GM19023 (cell line): ENCODE measurements around the gene MLXIPL.
"Not testable (repeated sequence)": the region's sequence is repeated elsewhere in the genome, so short reads cannot be mapped to it uniquely, and the experiment has no call there.

Experiments used
- ATAC-seq: cut with Tn5 transposase; IDR thresholded peaks from one replicate; pipeline ENCODE4 v1.9.1; 2021; ENCODE audit warnings: mild to moderate bottlenecking, moderate library complexity; ENCODE audit not compliant: unreplicated experiment

Gene MLXIPL

DNA sequence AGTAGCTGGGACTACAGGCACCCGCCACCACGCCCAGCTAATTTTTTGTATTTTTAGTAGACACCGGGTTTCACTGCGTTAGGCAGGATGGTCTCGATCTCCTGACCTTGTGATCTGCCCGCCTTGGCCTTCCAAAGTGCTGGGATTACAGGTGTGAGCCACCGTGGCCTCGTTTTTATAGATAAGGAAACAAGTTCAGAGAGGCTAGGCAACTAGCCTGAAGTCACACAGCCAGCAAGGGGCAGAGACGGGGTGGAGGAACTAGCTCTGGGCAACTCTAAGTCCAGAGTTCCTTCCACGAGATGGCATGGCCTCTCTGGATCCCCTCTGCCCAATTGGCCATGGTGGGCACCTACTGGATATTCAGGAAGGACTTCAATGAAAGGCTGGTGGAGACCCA, 9.4 kb downstream of the MLXIPL start:
- not testable (repeated sequence) for ATAC-seq

DNA sequence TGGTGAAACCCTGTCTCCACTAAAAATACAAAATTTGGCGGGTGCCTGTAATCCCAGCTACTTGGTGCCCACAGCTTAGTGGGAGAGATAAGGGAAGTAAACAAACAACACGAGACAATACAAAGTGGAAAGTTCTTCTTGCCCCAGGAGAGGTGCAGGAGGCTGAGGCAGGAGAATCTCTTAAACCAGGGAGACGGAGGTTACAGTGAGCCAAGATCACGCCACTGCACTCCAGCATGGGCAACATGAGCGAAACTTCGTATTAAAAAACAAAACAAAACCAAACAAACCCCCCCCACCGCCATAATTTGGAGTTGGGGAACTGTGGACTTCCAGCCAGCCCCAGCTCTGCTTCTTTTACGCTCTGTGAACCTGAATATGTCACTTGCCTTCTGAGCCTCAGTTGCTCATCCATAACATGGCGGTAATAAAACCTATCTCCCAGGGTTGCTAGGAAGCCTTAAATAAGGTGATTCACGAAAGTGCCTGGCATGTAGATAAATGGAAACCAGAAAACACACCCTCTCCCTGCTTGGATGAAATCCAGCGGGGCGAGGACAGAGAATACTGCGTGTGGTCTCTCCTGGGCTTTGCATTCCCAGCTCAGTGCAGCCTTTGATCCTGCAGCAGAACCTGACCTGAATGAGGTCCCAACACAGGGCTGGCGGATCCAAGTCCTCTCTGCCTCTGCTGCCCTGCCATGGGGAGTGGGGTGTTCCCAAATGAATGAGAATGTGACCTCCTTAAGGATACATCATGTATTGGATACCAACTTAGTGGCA, 10.2 kb downstream of the MLXIPL start:
- ATAC-seq, result no peak

DNA sequence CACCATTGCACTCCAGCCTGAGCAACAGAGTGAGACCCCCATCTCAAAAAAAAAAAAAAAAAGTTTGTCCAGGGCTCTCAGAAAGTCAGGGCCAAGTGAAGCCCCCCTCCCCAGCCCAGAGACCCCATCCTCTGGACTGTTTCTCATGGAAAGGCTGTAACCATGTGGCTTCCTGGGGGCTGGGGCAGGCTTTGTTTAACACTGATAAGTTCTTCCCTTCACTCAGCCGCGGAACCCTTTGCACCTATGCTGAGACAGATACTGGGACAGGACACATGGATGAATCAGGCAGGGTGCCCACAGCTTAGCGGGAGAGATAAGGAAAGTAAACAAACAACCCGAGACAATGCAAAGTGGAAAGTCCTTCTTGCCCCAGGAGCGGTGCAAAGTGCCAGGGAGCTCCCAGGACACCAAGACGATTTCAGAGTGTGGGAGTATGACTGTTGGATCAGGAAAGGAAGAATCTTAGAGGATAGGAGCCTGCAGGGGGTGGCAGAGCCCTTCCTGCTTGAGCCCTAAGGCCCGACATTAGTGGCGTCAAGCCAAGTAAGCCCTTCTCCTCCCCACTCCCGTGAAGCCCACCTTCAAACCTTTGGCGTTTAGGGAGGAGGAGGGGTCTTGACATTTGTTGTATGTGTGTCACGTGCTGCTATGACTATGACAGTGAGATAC, 11.6 kb downstream of the MLXIPL start:
- no peak for ATAC-seq

DNA sequence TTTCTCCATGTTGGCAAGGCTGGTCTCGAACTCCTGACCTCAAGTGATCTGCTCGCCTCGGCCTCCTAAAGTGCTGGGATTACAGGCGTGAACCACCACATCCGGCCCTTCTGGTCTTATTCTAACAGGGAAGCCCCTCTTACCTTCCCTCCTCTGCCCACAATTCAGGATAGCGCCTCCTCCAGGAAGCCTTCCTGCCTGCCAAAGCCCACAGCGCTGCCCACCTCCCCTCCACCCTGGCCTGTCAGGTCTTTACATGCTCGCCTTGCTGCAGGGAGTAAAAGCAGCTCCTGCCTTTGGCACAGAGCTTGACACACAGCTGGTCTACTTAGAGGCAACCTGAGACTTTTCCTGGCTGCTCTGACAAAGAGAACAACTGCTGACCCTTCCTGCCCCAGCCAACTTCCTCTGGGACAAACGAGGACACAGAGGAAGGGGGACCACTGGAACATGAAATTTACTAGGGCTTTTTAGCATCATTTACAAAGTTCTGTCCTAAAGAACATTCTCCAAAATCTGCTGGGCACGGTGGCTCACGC, 13.2 kb downstream of the MLXIPL start:
- ATAC-seq, result no peak

DNA sequence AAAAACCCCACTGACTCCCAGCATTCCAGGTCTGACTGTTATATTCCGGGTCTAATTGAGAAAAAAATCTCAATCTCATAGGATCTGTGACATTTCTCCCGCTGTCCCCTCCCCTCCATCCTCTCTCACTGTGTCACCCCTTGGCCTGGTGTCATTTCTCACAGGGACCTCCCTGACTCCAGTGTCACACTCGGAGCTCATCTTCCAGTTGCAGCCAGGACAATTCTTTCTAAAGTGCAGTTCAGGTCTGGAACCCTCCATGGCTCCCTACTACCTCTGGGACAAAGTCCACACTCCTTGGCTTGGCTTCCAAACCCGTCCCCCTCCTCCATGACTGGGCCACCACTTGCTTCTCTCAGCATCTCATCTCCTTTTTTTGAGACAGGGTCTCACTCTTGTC, 14.2 kb downstream of the MLXIPL start:
- no peak for ATAC-seq

DNA sequence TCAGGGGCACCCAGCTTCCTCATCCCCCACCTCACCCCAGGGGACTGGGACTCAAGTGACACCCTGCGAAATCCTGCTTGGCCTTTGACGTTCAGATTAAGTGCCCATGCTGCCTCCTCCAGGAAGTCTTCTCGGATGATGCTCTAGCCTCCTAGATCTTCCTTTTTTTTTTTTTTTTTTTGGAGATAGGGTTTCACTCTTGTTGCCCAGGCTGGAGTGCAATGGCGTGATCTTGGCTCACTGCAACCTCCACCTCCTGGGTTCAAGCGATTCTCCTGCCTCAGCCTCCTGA, 16.7 kb downstream of the MLXIPL start:
- not testable (repeated sequence) for ATAC-seq

DNA sequence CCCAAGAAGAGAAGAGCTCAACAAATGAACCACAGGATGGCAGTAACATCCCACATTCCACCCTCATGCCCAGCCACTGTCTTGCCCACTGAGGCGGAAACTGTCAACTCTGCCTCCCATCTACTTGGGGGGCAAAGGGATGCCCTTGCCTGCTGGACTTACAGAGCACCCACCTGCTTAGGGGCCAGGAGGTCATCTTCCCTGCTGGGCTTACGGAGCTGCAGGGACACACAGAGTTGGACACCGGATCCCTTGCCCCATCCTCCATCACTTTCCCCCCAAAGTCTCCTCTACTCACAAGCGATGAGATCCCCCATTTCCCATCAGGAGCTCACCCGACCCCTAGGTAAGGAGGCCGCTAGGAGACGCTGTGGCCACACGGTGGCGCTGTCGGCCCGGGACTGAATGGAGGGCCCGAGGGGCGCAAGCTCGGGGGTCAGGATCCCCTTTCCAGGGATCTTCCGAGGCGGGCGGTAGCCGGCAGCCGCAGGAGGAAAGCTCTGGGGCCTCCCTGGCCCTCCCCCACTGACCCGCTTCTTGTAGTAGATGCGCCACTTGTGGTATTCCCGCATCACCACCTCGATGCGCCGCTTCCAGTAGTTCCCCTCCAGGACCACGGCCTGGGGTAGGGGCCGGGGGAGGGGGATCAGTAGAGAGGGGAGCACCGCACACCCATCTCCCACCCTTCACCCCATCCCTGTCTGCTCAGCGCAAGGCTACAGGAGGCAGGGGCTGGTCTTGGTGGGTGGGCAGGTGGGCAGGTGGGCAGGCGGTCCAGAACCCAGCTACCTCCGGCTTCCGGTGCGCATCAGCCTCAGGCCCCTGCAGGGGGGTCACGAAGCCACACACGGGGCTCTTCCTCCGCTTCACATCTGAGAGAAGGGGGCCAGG, 17.3 kb downstream of the MLXIPL start:
- no peak for ATAC-seq

DNA sequence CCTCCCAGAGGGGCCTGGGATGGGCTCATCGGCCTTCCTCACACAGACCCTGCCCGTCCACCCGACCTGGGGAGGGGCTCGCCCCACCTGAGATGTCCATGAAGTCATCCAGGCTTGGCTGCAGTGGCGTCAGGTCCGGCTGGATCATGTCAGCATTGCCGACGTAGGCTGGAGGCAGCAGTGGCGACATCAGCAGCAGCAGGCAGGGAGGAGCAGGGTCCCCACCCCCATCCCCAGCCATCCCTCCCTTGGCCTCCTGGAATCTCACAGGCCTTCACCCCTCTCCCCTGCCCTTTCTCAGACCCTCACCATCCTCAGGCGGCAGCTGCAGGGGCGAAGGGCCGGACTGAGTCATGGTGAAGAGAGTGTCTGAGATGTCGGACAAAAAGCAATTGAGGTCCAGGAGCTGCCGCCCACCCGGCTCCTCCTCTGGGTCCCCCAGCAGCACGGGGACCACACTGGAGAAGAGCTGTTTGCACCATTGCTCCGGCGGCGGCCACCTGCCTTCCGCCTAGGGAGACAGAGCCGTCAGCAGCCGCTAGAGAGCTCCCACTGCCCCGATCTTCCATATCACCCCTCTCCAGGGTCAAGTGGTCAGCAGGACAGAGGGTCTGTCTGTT, 18.6 kb downstream of the MLXIPL start:
- no peak for ATAC-seq

DNA sequence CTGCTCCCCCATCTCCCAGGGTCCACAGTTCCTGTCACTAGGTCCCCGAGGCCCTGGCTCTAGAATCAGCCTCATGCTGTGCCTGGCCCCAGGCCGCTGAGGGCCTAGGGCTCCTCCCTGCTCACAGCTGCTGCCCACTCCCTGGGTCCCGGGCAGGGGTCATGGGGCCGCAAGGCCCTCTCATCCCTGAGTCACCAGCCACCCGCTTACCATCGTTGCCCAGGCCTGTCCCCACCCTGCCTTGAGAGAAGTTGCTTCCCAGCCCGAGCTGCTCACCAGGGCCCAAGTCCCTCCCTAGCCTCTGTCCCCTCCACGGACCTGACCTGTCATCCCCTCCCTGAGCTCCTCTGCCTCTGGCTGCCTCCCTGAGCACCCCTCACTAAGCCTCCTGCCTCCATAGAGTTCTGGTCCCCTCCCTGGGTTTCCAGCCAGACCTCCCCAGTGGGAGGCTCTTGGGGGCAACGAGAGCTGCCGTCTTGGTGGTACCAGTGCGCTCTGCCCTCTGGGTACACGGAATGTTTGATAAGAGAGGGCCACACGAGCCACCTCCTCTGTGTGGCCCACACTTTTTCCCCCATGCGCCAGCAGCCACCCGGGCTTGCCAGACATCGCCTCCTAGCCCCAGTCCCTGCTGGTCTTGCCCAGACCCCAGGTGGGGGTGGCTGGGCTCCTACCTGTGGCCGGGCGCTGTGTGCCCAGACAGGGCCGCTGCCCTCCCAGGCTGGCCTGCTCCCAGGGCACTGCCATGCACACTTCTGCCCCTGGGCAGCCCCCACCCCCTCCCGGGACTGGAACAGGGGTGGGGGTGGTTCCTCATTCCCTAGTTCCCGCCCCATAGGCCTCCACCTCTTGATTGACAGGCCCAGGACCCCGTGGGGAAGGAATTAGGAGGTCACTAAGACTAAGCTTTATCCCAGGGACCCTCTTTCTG, 21.3 kb downstream of the MLXIPL start:
- no peak for ATAC-seq

DNA sequence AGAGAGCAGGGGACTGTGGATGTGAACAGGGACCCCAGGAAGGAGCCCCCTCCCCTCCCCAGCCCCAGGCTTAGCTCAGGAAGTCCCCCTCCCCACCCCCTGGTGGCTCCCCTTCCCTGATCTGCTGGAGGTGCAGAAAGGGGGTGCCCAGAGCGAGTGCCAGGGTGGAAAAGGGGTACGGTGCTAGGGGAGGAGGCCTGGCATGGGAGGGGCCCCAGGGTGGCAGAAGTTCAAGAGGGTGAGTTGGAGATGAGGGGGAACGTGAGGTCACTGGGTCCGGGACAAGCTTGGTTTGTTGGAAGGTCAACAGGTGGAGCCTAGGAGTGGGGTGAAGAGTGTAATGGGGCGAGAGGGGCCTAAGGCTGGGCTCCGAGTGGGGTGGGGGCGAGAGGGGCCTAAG, 24.4 kb downstream of the MLXIPL start:
- ATAC-seq, result no peak

DNA sequence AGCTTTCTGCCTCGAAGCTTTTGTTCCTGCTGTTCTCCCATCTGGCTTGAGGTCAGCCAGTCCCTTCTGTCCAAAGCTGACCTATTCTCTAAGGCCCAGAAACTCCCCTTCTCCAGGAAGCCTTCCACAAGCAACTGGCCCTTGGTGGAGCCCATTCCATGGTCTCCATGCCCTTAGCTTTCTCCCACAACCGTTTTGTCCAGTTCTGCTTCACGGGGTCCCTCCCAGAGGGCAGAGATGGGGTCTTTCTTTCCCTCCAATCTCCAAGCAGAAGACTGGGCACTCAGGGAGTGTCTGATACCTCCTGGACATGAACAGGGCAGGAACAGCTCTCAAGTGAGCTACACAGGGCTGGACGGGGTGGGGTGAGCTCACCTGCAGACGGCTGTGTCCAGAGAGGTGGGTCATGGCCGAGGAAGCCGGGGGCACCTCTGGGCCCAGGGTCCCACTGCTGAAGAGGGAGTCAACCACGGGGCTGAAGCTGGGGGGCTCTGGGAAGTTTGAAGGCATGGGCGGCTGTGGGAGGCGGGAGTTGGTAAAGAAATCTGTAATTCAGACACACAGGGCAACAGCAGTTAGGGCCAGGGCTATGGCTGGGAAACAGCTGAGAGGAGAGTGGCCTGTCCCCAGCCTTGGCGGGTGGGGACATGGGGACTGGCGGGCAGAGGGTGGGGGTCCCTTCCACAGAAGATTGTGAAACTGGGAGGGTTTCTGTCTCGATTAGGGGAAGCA, 25.0 kb downstream of the MLXIPL start:
- no peak for ATAC-seq

DNA sequence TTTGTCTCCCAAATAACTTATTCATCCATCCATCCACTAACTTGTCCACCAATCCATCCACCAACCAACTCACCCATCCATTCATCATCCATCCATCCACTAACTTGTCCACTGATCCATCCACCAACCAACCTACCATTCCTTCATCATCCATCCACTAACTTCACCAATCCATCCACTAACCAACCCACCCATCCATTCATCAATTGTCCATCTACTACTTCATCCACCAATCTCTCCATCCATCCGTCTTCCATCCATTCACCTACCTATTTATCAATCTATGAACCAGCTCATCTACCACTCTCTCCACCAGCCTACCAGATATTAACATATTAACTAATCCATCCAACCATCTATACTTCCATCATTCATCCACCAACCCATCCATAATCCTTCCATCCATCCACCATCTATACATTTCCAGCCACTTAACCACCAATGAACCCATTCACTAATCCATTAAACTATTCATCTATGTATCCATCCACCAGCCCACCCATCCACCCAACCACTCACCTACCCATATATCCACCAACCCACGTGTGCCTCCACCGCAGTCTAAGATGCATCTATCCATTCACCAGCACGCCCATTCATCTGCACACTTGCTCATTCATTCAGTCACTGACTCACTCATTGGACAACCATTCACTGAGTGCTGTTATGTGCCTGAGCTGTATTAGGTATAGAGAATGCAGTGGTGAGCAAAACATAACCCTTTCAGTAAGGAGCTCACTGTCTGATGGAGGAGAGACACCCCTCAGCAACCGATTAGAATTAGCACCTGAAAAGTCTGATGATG, 26.1 kb downstream of the MLXIPL start:
- no peak for ATAC-seq

DNA sequence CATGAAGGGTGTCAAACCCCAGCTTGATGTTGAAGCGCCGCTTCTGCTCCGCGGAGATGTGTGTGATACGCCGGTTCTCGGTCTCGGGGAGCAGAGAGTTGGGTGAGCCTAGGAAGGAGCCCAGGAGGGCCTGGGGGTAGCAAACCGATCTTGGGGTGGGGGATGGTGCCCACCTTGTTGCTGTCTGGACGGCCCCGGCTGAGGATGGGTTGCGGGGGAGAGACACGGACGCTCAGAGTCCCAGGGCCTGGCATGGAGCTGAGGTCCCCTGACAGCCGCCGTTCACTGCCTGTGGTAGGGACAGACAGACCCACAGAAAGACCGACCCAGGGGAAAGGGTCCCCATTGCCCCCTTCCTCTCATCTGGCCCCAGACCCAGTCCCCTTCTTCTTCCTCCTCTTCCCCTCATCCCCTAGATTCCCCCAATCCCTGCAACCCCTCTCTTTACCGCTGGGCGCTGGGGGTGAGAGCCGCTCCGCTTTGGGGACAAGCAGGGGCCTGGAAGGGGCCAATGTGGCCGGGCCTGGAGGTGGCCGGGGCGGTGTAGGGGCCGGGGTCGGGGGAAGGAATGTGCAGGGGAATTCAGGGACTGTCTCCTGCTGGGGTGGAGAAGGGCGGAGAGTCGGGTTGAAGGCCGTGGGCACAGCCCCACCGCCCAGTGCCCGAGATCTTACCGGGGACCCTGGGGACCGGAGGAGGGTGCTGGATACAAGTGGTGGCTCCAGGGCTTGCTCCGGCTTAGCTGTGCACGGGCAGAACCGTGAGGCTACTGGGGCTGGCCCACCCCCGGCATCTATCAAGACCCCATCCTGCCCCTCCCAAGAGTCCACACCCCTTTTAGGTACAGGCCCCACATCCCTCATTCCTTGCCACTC, 27.9 kb downstream of the MLXIPL start:
- ATAC-seq, result no peak

DNA sequence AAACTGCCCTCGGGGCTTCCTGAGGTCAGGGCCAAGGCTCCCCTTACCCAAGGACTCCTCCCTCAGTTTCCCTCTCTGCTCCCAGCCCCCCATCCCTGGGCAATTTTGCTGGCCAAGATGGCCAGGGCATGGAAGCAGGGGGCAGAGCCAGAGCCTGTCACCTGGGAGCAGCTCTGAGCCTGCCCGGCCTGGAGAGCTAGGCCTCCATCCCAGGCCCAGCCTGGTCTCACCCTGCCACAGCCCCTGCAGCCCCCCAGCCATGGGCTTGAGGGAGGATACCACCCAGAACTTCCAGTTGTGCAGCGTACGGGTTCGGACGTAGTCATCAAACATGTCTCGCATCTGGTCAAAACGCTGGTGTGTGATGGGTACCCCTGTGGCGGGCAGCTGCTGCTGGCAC, 29.0 kb downstream of the MLXIPL start:
- ATAC-seq, result no peak

DNA sequence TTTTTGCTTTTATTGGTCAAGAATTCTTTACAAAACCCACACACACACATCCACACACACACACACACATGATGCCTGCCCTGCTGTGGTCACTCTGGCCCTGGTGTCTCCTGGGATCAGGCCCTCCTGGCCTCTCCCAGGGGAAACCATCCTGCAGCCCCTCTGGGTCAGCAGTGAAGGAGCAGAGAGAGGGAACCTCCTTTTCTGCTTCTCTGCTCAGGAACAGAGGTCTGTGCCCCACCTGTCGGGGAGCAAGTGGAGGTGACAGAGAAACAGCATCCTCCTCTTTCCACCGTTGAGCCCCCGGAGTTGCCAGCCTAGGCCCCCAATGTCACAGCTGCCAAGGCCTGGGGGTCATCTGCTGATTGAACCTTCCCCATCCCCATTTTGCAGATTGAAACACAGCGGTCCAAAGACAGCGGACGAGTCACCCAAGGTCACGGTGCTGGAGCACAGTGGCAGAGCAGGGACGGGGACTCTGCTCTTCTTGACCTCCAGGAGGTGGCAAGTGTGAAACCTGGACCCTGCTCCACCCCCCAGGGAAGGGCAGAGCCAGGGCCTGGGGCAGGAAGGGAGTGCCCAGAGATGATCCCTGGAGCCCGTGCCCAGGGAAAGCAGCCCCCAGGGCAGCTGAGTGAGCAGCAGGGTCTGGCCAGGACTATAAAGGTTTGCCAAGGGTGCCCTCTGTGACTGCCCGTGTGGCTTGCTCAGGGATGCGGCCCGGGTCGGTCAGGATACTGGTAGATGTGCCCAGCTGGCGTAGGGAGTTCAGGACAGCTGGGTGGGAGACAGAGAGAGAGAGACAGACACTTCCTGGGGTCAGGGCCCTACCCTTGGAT, 30.9 kb downstream of the MLXIPL start:
- no peak for ATAC-seq

DNA sequence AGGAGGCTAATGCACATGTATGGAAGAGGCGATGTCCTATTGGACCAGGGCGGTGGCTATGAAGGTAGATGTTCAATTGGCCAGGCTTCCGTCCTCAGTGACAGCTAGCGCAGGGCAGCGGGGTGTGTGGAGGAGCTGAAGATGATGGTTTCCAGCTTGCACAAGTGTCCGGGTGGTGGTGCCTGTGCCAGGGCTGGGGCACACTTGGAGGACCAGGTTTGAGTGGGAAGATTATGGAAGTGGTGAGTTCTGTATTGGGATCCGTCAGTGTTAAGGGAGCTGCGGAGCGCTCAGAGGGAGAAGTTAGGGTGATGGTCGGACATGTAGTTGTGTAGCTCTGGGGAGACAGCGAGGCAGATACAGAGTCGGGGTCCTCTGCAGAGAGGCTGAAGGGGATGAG, 37.4 kb downstream of the MLXIPL start:
- ATAC-seq, result no peak

DNA sequence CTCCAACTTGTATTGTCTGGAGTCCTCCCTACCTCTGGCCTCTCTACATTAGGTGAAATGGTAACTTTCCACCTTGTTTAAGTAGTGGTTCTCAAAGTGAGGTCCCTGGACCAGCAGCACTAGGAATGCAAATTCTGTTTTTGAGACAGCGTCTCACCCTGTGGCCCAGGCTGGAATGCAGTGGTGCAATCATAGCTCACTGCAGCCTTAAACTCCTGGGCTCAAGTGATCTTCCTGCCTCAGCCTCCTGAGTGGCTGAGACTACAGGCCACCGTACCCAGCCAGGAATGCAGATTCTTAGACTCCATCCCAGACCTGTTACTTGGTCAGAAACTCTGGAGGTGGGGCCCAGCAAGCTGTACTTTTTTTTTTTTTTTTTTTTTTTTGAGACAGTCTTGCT, 39.1 kb downstream of the MLXIPL start:
- no peak for ATAC-seq
